ENCODE results near the gene PGRMC2. TPM values are rescaled to one million over a fixed set of nuclear protein-coding genes. Genes with fewer than 3 reads are reported as not detected.

Gene PGRMC2
- total RNA-seq: 16.7 and 19.6 TPM in 2 replicates
- polyA plus RNA-seq (2012): 84.4 TPM

DNA sequence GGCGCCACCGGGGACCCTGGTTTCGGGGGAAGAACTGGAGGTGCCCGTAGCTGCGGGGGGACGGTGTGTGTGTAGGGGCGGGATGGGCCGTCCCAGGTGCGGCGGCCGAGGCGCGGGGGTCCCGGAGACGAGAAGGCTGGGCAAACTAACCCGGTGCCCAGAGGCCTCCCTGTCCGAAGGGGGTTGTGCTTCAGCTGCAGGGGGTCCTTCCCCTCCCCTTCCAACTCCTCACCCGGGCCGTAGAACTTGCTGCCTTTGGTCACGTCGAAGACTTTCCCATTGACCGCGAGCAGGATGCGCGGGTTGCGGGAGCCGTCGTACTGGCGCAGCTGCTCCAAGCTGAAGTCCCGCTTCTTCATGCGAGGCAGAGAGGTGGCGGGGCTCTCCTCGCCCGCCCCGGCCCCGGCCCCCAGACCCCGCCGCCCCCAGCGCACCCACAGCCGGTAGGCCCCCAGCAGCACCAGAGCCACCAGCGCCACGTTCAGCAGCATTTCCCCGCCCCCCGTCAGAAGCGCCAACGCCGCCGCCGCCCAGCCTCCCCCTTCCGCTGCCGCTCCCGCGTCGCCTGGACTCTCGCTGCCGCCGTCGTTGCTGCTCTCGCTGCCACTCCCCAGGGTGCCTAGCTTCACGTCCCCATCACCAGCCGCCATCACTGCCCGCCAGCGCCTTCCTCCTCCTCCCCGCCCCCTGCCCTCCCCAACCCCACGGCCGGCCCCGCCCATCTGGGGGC, at the start of gene PGRMC2:
Gene PGRMC2 (minus strand): TSS at position 673 of the 730 bp plus-strand sequence. CDS start 23 bp downstream, at position 650.
- peak; percentile 46 for DNase-seq (ENCODE audit: low read depth)

DNA sequence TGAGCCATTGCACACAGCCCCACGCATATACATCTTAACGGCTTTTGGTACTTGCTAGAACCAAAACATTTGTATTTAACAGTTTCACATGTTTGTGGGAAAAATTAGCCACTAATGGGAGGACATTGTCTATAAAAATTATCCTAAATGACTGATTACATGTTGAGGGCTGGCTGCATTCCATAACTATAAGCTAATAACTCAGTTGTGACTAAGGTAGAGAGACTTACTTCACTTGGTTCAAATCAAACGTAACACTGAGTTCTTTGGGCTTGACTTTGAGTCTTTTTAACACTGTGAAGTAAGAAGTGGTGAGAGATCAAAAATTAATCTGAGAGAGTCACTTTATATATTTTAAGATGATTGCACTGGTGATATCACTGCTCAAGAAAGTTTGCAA, 47.9 kb upstream of the PGRMC2 start:
- no peak for DNase-seq (ENCODE audit: low read depth)

DNA sequence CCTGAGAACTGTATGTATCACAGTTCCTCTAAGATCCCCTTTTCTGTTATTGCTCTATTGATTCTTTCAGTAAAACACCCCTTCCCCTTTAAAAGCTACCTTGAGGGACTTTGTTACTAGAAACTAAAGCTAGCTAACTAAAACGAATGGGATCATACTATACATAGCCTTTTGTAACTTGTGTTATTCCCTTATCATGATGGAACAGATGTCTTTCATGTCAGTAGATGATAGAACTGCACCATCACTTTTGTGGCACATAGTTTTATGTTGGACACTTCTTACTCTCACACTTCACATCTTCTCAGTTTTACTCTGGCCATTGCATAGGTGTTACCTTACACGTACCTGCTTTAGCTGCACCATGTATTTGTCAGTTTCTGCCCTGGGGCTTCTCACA, 46.6 kb upstream of the PGRMC2 start:
- DNase-seq (ENCODE audit: low read depth): no peak

DNA sequence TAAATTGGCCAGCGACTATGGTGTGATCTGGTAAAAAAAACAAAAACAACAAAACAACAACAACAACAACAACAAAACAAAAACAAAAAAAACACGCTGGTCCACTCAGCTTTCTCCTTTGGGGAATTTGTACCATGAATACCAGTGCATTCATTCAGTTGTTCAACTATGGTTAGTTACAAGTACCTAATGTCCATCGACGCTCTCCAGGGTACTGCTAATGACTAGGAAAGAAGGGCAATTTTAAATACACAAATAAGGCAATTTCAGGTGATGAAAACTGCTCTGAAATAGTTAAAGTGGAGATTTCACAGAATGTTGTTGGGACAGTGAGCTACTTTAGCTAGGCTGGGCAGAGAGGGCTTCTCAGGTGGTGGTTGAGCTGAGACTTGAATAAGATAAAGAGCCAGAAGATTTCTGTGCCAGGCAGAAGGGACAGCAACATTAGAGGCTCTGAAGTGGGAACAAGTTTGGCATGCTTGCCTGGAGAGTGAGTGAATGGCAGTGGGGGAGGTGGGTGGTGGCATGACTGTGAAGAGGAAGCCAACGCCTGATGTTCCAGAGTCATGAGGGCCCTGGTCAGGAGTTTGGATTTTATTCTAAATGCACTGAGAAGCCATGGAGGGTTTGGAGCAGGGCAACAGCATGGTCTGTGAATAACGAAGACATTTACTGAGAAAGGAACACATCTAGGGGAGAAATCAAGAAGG, 45.9 kb upstream of the PGRMC2 start:
- peak; percentile 24 for DNase-seq (ENCODE audit: low read depth)

DNA sequence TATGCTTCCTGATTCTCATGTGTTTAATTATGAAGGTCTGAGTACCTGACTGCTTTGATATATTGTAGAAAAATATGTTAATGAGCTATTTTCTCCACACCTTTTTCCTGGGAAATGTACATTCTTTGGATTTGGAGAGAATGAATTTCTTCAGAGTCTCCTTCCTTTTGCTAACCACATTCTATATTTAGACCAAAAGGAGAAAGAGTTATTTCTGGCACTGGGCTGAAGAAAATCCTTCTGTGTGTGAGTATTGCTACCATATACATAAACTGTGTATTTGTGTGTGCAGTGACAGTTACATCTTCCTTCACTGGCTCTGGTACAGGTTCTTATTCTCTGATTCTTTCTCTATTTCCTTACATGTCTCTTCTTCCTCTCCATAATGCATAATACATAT, 44.5 kb upstream of the PGRMC2 start:
- no peak for DNase-seq (ENCODE audit: low read depth)

- DNase-seq (ENCODE audit: low read depth): no peak
Measured at GRCh38 chr4:128329638-128330037, 42.0 kb upstream of the PGRMC2 start.

DNA sequence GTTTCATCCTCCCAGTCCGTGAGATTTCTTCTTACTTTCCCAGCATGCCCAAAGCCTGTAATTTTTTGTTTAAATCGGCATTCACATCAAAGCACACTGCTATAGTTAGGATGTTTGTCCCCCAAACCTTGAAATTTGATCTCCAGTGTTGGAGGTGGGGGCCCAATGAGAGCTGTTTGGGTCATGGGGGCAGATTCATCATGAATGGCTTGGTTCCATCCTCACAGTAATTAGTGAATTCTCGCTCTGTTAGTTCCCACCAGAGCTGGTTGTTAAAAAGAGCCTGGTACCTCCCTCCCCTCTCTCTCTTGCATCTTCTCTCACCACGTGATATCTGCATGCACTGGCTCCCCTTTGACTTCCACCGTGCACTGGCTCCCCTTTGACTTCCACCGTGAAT, 40.5 kb upstream of the PGRMC2 start:
- DNase-seq (ENCODE audit: low read depth): no peak

DNA sequence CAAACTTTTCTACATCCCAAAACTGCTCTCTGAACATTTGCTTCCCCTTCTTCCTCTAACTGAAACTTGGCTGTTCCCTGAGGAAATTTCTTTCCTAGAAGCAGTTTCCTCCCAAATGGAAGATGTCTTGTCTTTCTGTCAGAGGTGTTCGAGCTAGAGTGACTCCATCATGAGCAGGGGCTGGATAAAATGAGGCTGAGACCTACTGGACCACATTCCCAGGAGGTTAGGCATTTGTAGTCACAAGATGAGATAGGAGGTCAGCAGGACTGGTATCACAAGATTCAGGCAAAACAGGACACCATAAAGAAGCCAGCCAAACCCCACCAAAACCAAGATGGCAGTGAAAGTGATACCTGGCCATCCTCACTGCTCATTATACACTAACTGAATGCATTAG, 35.8 kb upstream of the PGRMC2 start:
- no peak for DNase-seq (ENCODE audit: low read depth)

DNA sequence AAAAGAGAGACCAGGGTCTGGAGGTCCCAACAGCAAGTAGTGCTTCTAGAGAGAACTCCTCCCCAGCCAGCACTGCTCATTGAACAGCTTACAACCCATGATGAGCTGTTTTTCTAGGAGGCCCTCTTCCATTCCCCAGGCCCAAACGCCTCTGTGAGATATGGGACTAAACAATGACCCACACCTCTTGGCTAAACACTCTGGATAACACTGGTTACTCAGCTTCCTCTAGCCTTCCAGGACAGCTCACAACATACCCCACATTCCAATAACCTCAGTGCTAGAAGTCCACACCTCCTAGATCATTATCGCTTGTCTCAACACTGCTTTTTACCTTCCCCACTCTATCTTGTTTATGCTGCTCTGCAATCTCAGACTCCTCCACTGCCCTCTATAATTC, 35.4 kb upstream of the PGRMC2 start:
- no peak for DNase-seq (ENCODE audit: low read depth)

GRCh38 chr4:128322311-128322710, 34.7 kb upstream of the PGRMC2 start:
- no peak for DNase-seq (ENCODE audit: low read depth)

DNA sequence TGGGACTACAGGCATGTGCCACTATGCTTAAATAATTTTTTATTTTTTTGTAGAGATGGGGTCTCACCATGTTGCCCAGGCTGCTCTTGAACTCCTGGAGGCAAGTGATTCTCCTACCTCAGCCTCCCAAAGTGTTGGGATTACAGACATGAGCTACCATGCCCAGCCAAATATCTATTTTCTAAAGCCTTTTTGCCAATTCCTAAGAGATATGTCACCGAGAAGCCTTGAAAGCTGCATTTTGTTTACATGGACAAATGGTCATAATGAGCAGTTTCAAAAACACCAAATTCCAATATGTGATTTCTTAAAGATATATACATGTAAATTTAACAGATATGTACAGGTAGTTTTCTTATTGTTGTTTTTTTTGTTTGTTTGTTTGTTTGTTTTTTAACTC, 33.0 kb upstream of the PGRMC2 start:
- no peak for DNase-seq (ENCODE audit: low read depth)

- no peak for DNase-seq (ENCODE audit: low read depth)
Measured at GRCh38 chr4:128315756-128316520, 28.3 kb upstream of the PGRMC2 start.

DNA sequence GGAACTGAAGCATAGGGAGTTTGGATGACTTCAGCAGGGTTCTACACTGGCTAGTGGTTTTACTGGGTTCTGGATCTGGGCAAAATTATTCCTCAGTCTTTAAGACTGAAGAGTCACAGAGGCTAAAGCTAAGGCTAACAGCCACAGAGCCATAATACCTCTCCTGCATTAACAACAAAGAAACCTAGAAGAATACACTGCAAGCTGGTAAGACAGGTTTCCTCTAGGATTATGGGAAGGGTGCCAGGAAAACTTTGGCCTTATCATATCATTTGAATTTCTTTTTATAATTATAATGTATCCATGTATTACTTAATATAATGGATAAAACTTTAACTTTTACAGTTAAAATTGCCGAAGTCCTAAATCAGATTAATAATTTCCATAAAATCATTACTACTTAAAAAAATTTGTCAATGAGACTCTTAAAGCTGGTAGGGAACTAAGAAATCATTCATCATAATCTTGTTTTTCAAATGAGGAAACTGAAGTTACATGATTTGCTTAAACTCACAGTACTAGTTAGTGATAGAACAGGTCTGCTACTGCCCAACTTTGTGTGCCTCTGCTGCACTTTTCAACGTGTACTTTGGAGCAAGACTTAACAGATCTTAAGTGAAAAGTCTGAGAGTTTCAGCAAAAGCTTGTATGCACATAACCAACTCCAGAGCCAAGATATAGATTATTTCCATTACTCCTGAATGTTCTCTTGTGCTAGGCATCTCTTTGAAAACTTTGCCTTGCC, 24.2 kb upstream of the PGRMC2 start:
- no peak for DNase-seq (ENCODE audit: low read depth)

DNA sequence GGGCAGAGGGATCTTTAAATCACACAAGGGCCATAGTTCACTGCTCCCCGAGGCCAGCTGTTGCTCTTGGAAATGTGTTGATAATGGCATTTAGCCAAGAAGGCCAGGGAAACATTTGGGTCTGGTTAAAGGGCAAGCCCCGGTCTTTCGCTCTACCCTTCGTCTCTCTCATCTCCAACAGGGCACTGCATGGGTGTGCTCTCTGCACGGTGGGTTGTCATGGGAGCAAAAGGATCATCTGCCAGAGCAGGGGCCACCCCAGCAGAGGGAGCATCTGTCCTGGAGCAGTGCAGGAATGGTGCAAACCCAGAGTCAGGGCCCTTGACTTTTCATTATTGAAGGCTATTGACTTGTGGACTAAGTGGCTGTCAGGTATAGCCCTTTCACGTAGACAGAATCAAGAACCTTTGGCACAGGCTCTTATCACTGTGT, 22.7 kb upstream of the PGRMC2 start:
- peak; percentile 85 for DNase-seq (ENCODE audit: low read depth)

DNA sequence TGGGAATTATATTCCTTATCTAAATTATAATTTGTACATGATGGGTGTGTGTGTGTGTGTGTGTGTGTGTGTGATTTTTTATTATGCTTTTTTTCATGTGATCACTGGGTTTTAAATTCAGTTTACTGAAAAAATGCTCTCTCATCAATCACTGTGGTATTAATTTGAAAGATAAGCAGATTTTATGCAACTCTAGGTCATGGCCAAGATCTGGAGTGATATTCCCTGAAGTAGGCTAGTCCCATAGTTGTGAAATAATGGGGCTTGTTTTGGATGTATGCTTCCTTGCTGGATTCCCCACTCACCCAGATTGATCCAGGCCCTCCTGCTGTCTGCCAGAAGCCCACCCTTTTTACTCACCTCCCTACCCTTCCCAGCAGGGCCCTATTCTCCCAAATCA, 22.0 kb upstream of the PGRMC2 start:
- no peak for DNase-seq (ENCODE audit: low read depth)

DNA sequence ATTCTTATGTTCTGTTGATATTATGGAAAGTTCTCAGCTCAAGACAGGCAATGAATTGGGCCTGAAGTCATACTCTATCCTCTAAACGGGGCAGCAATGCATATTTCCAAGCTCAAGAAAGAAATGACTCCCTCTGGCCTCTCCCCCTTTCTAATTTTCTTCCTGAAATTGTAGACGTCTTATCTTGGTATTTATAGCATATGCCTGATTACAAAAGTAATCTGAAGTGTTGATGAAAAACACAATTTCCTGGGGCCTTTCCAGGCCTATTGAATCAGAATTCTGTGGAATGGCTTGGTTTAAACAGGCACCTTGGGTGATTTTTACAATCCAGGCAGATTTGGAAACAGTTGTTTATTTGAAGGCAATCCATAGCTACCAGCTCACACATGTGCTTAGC, 21.4 kb upstream of the PGRMC2 start:
- no peak for DNase-seq (ENCODE audit: low read depth)

- DNase-seq (ENCODE audit: low read depth): no peak
Measured at GRCh38 chr4:128307123-128307571, 19.5 kb upstream of the PGRMC2 start.

- DNase-seq (ENCODE audit: low read depth): no peak
Measured at GRCh38 chr4:128305942-128306341, 18.3 kb upstream of the PGRMC2 start.

GRCh38 chr4:128303986-128304385, 16.4 kb upstream of the PGRMC2 start:
- no peak for DNase-seq (ENCODE audit: low read depth)

DNA sequence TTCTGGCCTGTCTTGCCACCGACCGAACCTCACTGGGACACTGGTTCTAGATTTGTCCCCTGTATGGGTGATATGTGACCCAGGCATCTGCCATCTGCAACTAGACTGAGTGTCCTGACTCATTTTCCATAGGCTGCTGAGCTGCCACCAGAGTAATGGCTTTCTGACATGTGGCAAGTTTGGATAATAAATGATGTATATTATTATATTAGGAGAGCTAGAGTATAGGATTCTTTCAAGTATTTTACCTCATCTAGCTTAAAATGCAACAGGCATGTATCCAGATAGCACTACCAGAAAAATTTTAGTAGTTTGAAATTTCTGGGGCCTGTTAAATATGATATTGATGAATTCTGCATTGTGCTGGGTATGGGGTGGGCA, 15.8 kb upstream of the PGRMC2 start:
- no peak for DNase-seq (ENCODE audit: low read depth)

DNA sequence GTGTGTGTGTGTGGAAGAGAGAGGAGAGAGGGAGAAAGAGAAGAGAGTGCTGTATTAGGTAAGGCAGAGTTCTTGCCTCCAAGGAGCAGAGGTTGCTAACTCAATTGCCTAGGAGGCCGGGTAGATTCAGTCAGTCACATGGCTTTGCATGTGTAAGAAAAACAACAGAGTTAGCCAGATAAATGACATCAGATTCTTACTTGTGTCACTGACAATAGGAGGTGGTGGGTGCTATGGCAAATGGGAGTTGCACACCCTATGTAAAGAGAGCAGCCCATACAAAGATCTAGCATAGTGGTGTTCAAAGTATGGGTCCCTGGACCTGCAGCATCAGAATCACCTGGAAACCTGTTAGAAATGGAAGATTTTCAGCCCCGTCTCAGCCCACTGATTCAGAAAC, 14.4 kb upstream of the PGRMC2 start:
- no peak for DNase-seq (ENCODE audit: low read depth)
